Astrocyte (in vitro differentiated cells and primary cell): Measurements from ENCODE around the gene PACRGL. TPM values are rescaled to one million over a fixed set of nuclear protein-coding genes. Genes with fewer than 3 reads are reported as not detected.
"Not testable (repeated sequence)": the region's sequence is repeated elsewhere in the genome, so short reads cannot be mapped to it uniquely, and the experiment has no call there.

Experiments
- DNase-seq: peaks from one replicate; pipeline ENCODE4 v3.0.0-alpha.2; 2010; ENCODE audit warnings: low read depth
- FAIRE-seq: peaks from 2 replicates; lab custom pipeline; 2011; peaks lifted over from hg19 to GRCh38; lab: Jason Lieb, UNC
- H2AFZ ChIP-seq: 2 replicates; pipeline ENCODE4 v1.6.0; 2012; ENCODE audit warnings: low read depth, low read length, inconsistent platforms
- H3K27ac ChIP-seq: 2 replicates; pipeline ENCODE4 v1.5.1; 2011; ENCODE audit warnings: low read depth, low read length, inconsistent platforms
- H3K27me3 ChIP-seq: 2 replicates; pipeline ENCODE4 v1.6.0; 2011; ENCODE audit warnings: low read length, inconsistent platforms; ENCODE audit not compliant: insufficient read depth
- H3K36me3 ChIP-seq: 2 replicates; pipeline ENCODE4 v1.5.1; 2011; ENCODE audit warnings: low read length, inconsistent platforms; ENCODE audit not compliant: insufficient read depth
- H3K4me1 ChIP-seq: 2 replicates; pipeline ENCODE4 v1.5.1; 2011; ENCODE audit warnings: low read length, inconsistent platforms; ENCODE audit not compliant: insufficient read depth
- H3K4me2 ChIP-seq: 2 replicates; pipeline ENCODE4 v1.6.0; 2012; ENCODE audit warnings: low read length, inconsistent platforms
- H3K4me3 ChIP-seq: 2 replicates; pipeline ENCODE4 v1.5.1; 2011; ENCODE audit warnings: low read depth, mild to moderate bottlenecking, low read length, inconsistent platforms; ENCODE audit not compliant: insufficient read depth
- H3K79me2 ChIP-seq: 2 replicates; pipeline ENCODE4 v1.6.0; 2012; ENCODE audit warnings: mild to moderate bottlenecking, low read length, inconsistent platforms; ENCODE audit not compliant: insufficient read depth
- H3K9ac ChIP-seq: 2 replicates; pipeline ENCODE4 v1.6.0; 2012; ENCODE audit warnings: mild to moderate bottlenecking, low read length, inconsistent platforms
- H3K9me3 ChIP-seq: 2 replicates; pipeline ENCODE4 v1.5.1; 2012; ENCODE audit warnings: low read depth, mild to moderate bottlenecking, low read length, inconsistent platforms; ENCODE audit not compliant: insufficient read depth
- H4K20me1 ChIP-seq: 2 replicates; pipeline ENCODE4 v1.6.0; 2012; ENCODE audit warnings: low read length, inconsistent platforms; ENCODE audit not compliant: insufficient read depth
- H3K27ac Mint-ChIP-seq: one replicate; pipeline ENCODE4 v1.8.0; 2021; ENCODE audit warnings: mild to moderate bottlenecking, mixed read lengths; ENCODE audit not compliant: unreplicated experiment
- H3K27me3 Mint-ChIP-seq: one replicate; pipeline ENCODE4 v1.8.0; 2021; ENCODE audit warnings: low read depth, mixed read lengths; ENCODE audit not compliant: unreplicated experiment
- H3K36me3 Mint-ChIP-seq: one replicate; pipeline ENCODE4 v1.8.0; 2021; ENCODE audit warnings: low read depth, mixed read lengths; ENCODE audit not compliant: unreplicated experiment
- H3K4me1 Mint-ChIP-seq: one replicate; pipeline ENCODE4 v1.8.0; 2021; ENCODE audit warnings: low read depth, mixed read lengths; ENCODE audit not compliant: unreplicated experiment
- H3K4me3 Mint-ChIP-seq: one replicate; pipeline ENCODE4 v1.8.0; 2021; ENCODE audit warnings: mild to moderate bottlenecking, moderate library complexity, mixed read lengths; ENCODE audit not compliant: unreplicated experiment
- H3K9me3 Mint-ChIP-seq: one replicate; pipeline ENCODE4 v1.8.0; 2021; ENCODE audit warnings: mild to moderate bottlenecking, mixed read lengths; ENCODE audit not compliant: unreplicated experiment
- EZH2 ChIP-seq: IDR thresholded peaks from 2 replicates; pipeline ENCODE4 v1.6.1; 2012; ENCODE audit warnings: mild to moderate bottlenecking, low read length, inconsistent platforms; ENCODE audit not compliant: insufficient read depth
- total RNA-seq: library from RNA; stranded (reverse); gene quantifications from 2 replicates; pipeline ENCODE4 v1.2.1, GENCODE V29; 2021
- TF ChIP-seq, protein P1 (sequence below): IDR thresholded peaks from 2 replicates; pipeline ENCODE4 v1.5.1; 2011; ENCODE audit warnings: low read depth, mild to moderate bottlenecking, inconsistent platforms, low read length, moderate library complexity; ENCODE audit not compliant: insufficient read depth

Gene PACRGL
- total RNA-seq, 1 donor from 2014 or later: 12.3 TPM

DNA sequence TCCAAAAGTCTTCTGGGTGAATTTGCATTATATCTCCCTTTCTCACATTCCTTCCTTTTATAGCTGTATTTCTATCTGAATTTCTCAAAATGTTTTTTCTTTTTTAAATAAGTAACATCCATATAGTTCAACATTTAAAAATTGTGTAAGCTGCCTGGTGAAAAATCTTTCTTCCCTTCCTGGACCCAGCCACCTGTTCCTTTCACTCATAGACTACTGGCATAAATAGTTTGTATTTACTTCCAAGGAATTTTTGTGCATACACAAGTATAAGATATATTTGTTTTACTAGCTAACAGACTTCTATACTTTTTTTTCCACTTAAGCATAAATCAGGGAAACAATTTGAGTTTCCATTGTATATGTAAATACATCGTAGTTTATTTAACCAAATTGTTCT lies 35.7 kb downstream of the PACRGL start:
- TF ChIP-seq, protein P1, sequence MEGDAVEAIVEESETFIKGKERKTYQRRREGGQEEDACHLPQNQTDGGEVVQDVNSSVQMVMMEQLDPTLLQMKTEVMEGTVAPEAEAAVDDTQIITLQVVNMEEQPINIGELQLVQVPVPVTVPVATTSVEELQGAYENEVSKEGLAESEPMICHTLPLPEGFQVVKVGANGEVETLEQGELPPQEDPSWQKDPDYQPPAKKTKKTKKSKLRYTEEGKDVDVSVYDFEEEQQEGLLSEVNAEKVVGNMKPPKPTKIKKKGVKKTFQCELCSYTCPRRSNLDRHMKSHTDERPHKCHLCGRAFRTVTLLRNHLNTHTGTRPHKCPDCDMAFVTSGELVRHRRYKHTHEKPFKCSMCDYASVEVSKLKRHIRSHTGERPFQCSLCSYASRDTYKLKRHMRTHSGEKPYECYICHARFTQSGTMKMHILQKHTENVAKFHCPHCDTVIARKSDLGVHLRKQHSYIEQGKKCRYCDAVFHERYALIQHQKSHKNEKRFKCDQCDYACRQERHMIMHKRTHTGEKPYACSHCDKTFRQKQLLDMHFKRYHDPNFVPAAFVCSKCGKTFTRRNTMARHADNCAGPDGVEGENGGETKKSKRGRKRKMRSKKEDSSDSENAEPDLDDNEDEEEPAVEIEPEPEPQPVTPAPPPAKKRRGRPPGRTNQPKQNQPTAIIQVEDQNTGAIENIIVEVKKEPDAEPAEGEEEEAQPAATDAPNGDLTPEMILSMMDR: no peak
- TF ChIP-seq EZH2: no peak
- peaks cover 28% of the 10 kb centered on the region for H3K9me3 Mint-ChIP-seq
- H3K4me1 Mint-ChIP-seq: no peaks in the 10 kb centered on the region
- Histone ChIP-seq H4K20me1 (no peaks in the 10 kb centered on the region), H3K4me1 (no peaks in the 10 kb centered on the region), H3K9me3 (peaks cover 16% of the 10 kb centered on the region), H3K4me2 (no peak overlapping the region), H2AFZ (no peak overlapping the region), H3K27me3 (no peaks in the 10 kb centered on the region), H3K4me3 (no peak overlapping the region), H3K36me3 (peaks cover 4% of the 10 kb centered on the region), H3K27ac (no peak overlapping the region), H3K9ac (no peak overlapping the region), H3K79me2 (no peaks in the 10 kb centered on the region)
- DNase-seq (no peak), FAIRE-seq (no peak)
- peaks cover 52% of the 10 kb centered on the region for H3K36me3 Mint-ChIP-seq
- no peak overlapping the region for H3K4me3 Mint-ChIP-seq
- no peak overlapping the region for H3K27ac Mint-ChIP-seq
- no peaks in the 10 kb centered on the region for H3K27me3 Mint-ChIP-seq

DNA sequence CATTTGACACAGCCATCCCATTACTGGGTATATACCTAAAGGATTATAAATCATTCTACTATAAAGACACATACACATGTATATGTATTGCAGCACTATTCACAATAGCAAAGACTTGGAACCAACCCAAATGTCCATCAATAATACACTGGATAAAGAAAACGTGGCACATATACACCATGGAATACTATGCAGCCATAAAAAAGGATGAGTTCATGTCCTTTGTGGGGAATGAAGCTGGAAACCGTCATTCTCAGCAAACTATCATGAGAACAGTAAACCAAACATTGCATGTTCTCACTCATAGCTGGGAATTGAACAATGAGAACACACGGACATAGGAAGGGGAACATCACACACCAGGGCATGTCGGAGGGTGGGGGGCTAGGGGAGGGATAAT lies 45.7 kb downstream of the PACRGL start:
- H4K20me1 ChIP-seq, FAIRE-seq, H3K4me1 ChIP-seq, DNase-seq, H3K36me3 ChIP-seq, H3K79me2 ChIP-seq, H2AFZ ChIP-seq, H3K27me3 Mint-ChIP-seq, H3K36me3 Mint-ChIP-seq, H3K9ac ChIP-seq, H3K4me3 ChIP-seq, H3K9me3 Mint-ChIP-seq, H3K27ac ChIP-seq, H3K9me3 ChIP-seq, H3K4me3 Mint-ChIP-seq, H3K27ac Mint-ChIP-seq, H3K4me2 ChIP-seq, H3K27me3 ChIP-seq, H3K4me1 Mint-ChIP-seq: not testable (repeated sequence)

DNA sequence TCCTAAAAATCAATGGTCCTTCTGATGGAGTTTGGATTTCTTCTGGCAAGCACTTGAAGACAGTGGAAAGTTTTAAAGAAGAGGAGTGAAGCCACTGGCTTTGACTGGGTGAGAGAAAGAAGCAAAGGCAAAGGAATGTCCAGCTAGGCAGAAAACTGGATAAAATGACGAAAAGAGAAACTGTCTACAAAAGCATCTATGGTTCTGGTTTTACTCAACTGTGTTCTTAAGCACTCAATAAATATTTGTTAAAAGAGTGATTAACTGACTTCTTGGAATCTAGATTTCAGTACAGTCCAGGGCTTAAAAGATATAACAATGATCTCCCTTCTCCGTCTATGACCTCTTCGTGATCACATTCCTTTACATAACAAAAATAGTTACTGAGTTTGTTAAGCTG lies 52.4 kb downstream of the PACRGL start:
- no peak overlapping the region for H3K27ac Mint-ChIP-seq
- Histone ChIP-seq H3K9ac (no peak overlapping the region), H3K79me2 (no peaks in the 10 kb centered on the region), H3K36me3 (no peaks in the 10 kb centered on the region), H3K4me2 (no peak overlapping the region), H3K27ac (no peak overlapping the region), H2AFZ (no peak overlapping the region), H3K27me3 (no peaks in the 10 kb centered on the region), H4K20me1 (no peaks in the 10 kb centered on the region), H3K4me3 (no peak overlapping the region), H3K4me1 (no peaks in the 10 kb centered on the region), H3K9me3 (no peaks in the 10 kb centered on the region)
- no peaks in the 10 kb centered on the region for H3K4me1 Mint-ChIP-seq
- TF ChIP-seq EZH2: no peak
- TF ChIP-seq, protein P1: no peak
- no peak for DNase-seq
- FAIRE-seq: no peak
- peaks cover 2% of the 10 kb centered on the region for H3K36me3 Mint-ChIP-seq
- no peak overlapping the region for H3K4me3 Mint-ChIP-seq
- no peaks in the 10 kb centered on the region for H3K27me3 Mint-ChIP-seq
- no peaks in the 10 kb centered on the region for H3K9me3 Mint-ChIP-seq
